Renal cortex interstitium (tissue), 3 donors: ENCODE measurements around the gene MOAP1. TPM values are rescaled to one million over a fixed set of nuclear protein-coding genes. Genes with fewer than 3 reads are reported as not detected.

Source experiments
- polyA plus RNA-seq, 3 donors: library from polyadenylated mRNA; unstranded; fragments of 120-200 nt; gene quantifications; one replicate each; pipeline ENCODE4 v1.2.1, GENCODE V29; 2013; ENCODE audit not compliant: insufficient read length in 3 of 3

Gene MOAP1
- polyA plus RNA-seq, 3 donors: 41.2 to 48.6 (median 46.5) TPM

Other genes starting within 250 kb of the MOAP1 start
- gene ITPK1, start 69.0 kb downstream of the MOAP1 start, polyA plus RNA-seq: 10 to 100 TPM; 27.5 to 40.5 (median 33.0) TPM
- 10 to 100 TPM; 34.1 to 43.7 (median 35.6) TPM for gene LYSET, start 420 bp upstream of the MOAP1 start, polyA plus RNA-seq
- 10 to 100 TPM; 15.6 to 24.1 (median 18.6) TPM for gene GON7, start 22.2 kb upstream of the MOAP1 start, polyA plus RNA-seq
- gene UBR7, start 22.4 kb upstream of the MOAP1 start, polyA plus RNA-seq: 10 to 100 TPM; 30.0 to 38.0 (median 36.5) TPM
- gene BTBD7, start 148.1 kb upstream of the MOAP1 start, polyA plus RNA-seq: 10 to 100 TPM; 45.9 to 54.7 (median 53.4) TPM
- under 1 TPM; 0.39 to 0.86 (median 0.50) TPM for gene COX8C, start 162.3 kb upstream of the MOAP1 start, polyA plus RNA-seq
- 1 to 10 TPM in 1 of 3 donors, under 1 TPM in 2; 0.70 to 1.4 (median 0.78) TPM for gene UNC79, start 246.0 kb upstream of the MOAP1 start, polyA plus RNA-seq